Neural progenitor cell (in vitro differentiated cells): ENCODE measurements around the gene SCN2B. TPM values are rescaled to one million over a fixed set of nuclear protein-coding genes. Genes with fewer than 3 reads are reported as not detected.

Experiments used
- DNase-seq: peaks from one replicate; pipeline ENCODE4 v3.0.0-alpha.2; 2016; ENCODE audit warnings: low spot score
- H2AFZ ChIP-seq: fragments of 200-600 bp; sonication (generic); replicated peaks from 2 replicates; pipeline ENCODE4 v1.6.1; 2016; ENCODE audit warnings: antibody characterized with exemption
- H3F3A ChIP-seq: fragments of 200-600 bp; sonication (generic); 2 replicates; pipeline ENCODE4 v1.6.1; 2016; ENCODE audit warnings: antibody characterized with exemption, low read depth
- H3K27ac ChIP-seq: fragments of 200-600 bp; sonication (generic); 2 replicates; pipeline ENCODE4 v1.5.1; 2016; ENCODE audit warnings: mild to moderate bottlenecking
- H3K27me3 ChIP-seq: fragments of 200-600 bp; sonication (generic); 2 replicates; pipeline ENCODE4 v1.6.1; 2016; ENCODE audit warnings: mild to moderate bottlenecking, moderate library complexity
- H3K36me3 ChIP-seq: fragments of 200-600 bp; sonication (generic); 2 replicates; pipeline ENCODE4 v1.5.1; 2016
- H3K4me1 ChIP-seq: fragments of 200-600 bp; sonication (generic); 2 replicates; pipeline ENCODE4 v1.6.1; 2016; ENCODE audit warnings: mixed run types
- H3K4me2 ChIP-seq: fragments of 200-600 bp; sonication (generic); 2 replicates; pipeline ENCODE4 v1.6.1; 2016
- H3K4me3 ChIP-seq: fragments of 200-600 bp; sonication (generic); 2 replicates; pipeline ENCODE4 v1.5.1; 2016
- H3K79me2 ChIP-seq: fragments of 200-600 bp; sonication (generic); 2 replicates; pipeline ENCODE4 v1.6.1; 2016; ENCODE audit warnings: low read depth
- H3K9ac ChIP-seq: fragments of 200-600 bp; sonication (generic); 2 replicates; pipeline ENCODE4 v1.6.1; 2016
- H3K9me3 ChIP-seq: fragments of 200-600 bp; sonication (generic); 2 replicates; pipeline ENCODE4 v1.5.1; 2016; ENCODE audit warnings: low read depth
- H4K20me1 ChIP-seq: fragments of 200-600 bp; sonication (generic); 2 replicates; pipeline ENCODE4 v1.6.1; 2016; ENCODE audit warnings: low read depth
- H3K27ac Mint-ChIP-seq: 3 replicates; pipeline ENCODE4 v1.8.0; 2021; ENCODE audit warnings: mixed read lengths
- H3K27me3 Mint-ChIP-seq: 2 replicates; pipeline ENCODE4 v1.8.0; 2022; ENCODE audit warnings: low read depth, mild to moderate bottlenecking, inconsistent platforms, moderate library complexity, mixed read lengths; ENCODE audit not compliant: insufficient read depth
- H3K36me3 Mint-ChIP-seq: 3 replicates; pipeline ENCODE4 v1.8.0; 2021; ENCODE audit warnings: mixed read lengths
- H3K4me1 Mint-ChIP-seq: 3 replicates; pipeline ENCODE4 v1.8.0; 2021; ENCODE audit warnings: mixed read lengths
- H3K4me3 Mint-ChIP-seq: 3 replicates; pipeline ENCODE4 v1.8.0; 2021; ENCODE audit warnings: mild to moderate bottlenecking, moderate library complexity, mixed read lengths
- H3K9me3 Mint-ChIP-seq: 3 replicates; pipeline ENCODE4 v1.8.0; 2020; ENCODE audit warnings: mixed read lengths
- CTCF ChIP-seq: fragments of 200-600 bp; sonication (generic); IDR thresholded peaks from 2 replicates; pipeline ENCODE4 v1.5.1; 2017; ENCODE audit warnings: antibody characterized with exemption, mild to moderate bottlenecking
- EZH2 ChIP-seq: fragments of 200-600 bp; sonication (generic); IDR thresholded peaks from 2 replicates; pipeline ENCODE4 v1.6.1; 2017; ENCODE audit warnings: antibody characterized with exemption, mild to moderate bottlenecking, moderate library complexity
- EZH2phosphoT487 ChIP-seq: fragments of 200-600 bp; sonication (generic); IDR thresholded peaks from 2 replicates; pipeline ENCODE4 v1.6.1; 2017; ENCODE audit warnings: antibody characterized with exemption
- total RNA-seq: library from RNA; depleted of rRNA; stranded (reverse); fragments of >200 nt; gene quantifications from 2 replicates; pipeline ENCODE4 v1.2.3, GENCODE V29; 2015; ENCODE audit warnings: low replicate concordance

The SCN2B gene, protein sequence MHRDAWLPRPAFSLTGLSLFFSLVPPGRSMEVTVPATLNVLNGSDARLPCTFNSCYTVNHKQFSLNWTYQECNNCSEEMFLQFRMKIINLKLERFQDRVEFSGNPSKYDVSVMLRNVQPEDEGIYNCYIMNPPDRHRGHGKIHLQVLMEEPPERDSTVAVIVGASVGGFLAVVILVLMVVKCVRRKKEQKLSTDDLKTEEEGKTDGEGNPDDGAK
- 0.15 and 0.37 TPM in 2 replicates for total RNA-seq

GRCh38 chr11:118175993-118176777 lies at the start of gene SCN2B:
Gene SCN2B, minus strand, starts transcription at chr11:118176639. Its CDS starts 208 bp downstream, at chr11:118176431.
- Histone ChIP-seq H3F3A (peaks cover 20% of the 10 kb centered on the region), H3K4me2 (peak within 1 kb of the TSS; percentile 92), H3K9ac (no peak within 1 kb of the TSS), H2AFZ (peak within 1 kb of the TSS; percentile 100), H3K4me1 (peaks cover 30% of the 10 kb centered on the region), H4K20me1 (no peaks in the 10 kb centered on the region), H3K9me3 (no peaks in the 10 kb centered on the region), H3K27ac (no peak within 1 kb of the TSS), H3K79me2 (no peaks in the 10 kb centered on the region), H3K4me3 (peak within 1 kb of the TSS; percentile 81), H3K36me3 (no peaks in the 10 kb centered on the region), H3K27me3 (peaks cover 51% of the 10 kb centered on the region)
- peak within 1 kb of the TSS; percentile 61 for H3K27ac Mint-ChIP-seq
- TF ChIP-seq CTCF (peak; percentile 2), EZH2 (no peak)
- H3K9me3 Mint-ChIP-seq = no peaks in the 10 kb centered on the region
- peaks cover 25% of the 10 kb centered on the region for H3K27me3 Mint-ChIP-seq
- H3K4me1 Mint-ChIP-seq = peaks cover 42% of the 10 kb centered on the region
- DNase-seq = no peak
- no peaks in the 10 kb centered on the region for H3K36me3 Mint-ChIP-seq
- H3K4me3 Mint-ChIP-seq = peak within 1 kb of the TSS; percentile 83

DNA sequence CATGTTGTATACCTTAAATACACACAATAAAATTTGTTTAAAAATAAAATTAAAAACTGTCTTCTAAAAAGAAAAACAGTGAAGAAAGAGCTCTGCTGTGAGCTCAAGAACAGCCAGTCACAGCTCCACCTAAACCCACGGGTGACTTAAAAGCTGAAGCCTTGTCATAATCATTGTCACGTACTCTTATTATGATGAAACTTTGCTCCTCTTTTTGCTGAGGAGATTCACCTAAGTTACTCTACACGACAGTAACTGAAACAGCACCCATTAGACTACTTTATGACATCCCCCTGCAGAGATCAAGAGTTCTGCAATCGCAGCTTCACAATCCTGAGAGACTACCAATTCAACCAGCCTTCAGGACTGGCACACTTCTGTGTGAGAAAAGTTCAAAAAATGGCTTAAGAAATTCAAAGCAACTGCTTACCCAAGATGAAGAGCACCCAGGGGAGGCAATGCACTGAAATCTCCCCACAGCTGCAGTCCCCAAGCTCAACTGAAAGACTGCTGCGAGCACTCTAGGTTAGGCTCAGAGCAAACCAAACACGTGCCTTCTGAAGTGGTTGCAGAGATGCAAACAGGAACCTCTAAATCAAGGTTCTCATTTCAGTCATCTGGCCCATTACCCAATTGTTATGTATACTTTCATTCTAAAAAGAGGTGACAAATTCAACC lies 48.2 kb upstream of the SCN2B start, which contains the start of gene JAML:
Gene JAML (minus strand): TSS at position 501 of the 678 bp plus-strand sequence. CDS start 10,145 bp downstream, outside the sequence.
- no peaks in the 10 kb centered on the region for H3K9me3 ChIP-seq
- H3K79me2 ChIP-seq = no peaks in the 10 kb centered on the region
- no peaks in the 10 kb centered on the region for H3K4me1 ChIP-seq
- no peak within 1 kb of the TSS for H3K4me3 ChIP-seq
- no peaks in the 10 kb centered on the region for H3F3A ChIP-seq
- no peak within 1 kb of the TSS for H3K4me2 ChIP-seq
- TF ChIP-seq EZH2phosphoT487 (no peak), EZH2 (no peak), CTCF (no peak)
- H3K27ac ChIP-seq = no peak within 1 kb of the TSS
- H3K27me3 ChIP-seq = peaks cover 4% of the 10 kb centered on the region
- H2AFZ ChIP-seq = no peak within 1 kb of the TSS
- Mint-ChIP-seq H3K36me3 (no peaks in the 10 kb centered on the region), H3K4me1 (no peaks in the 10 kb centered on the region), H3K9me3 (no peaks in the 10 kb centered on the region), H3K27ac (no peak within 1 kb of the TSS), H3K4me3 (no peak within 1 kb of the TSS), H3K27me3 (peaks cover 2% of the 10 kb centered on the region)
- no peaks in the 10 kb centered on the region for H3K36me3 ChIP-seq
- no peak within 1 kb of the TSS for H3K9ac ChIP-seq
- H4K20me1 ChIP-seq = no peaks in the 10 kb centered on the region
- DNase-seq = no peak

- Mint-ChIP-seq H3K4me3 (no peak overlapping the region), H3K4me1 (no peaks in the 10 kb centered on the region)
- no peak for DNase-seq
Observed at GRCh38 chr11:118223992-118224391, 47.6 kb upstream of the SCN2B start.

More at GRCh38 chr11:118223992-118224391, 47.6 kb upstream of the SCN2B start:
- Histone ChIP-seq H3K9me3 (no peaks in the 10 kb centered on the region), H3K4me3 (no peak overlapping the region), H3K4me1 (no peaks in the 10 kb centered on the region), H3K79me2 (no peaks in the 10 kb centered on the region), H3K27ac (no peak overlapping the region), H3K4me2 (no peak overlapping the region), H4K20me1 (no peaks in the 10 kb centered on the region), H2AFZ (no peak overlapping the region), H3F3A (no peaks in the 10 kb centered on the region), H3K36me3 (no peaks in the 10 kb centered on the region), H3K27me3 (peaks cover 4% of the 10 kb centered on the region), H3K9ac (no peak overlapping the region)
- Mint-ChIP-seq H3K36me3 (no peaks in the 10 kb centered on the region), H3K9me3 (no peaks in the 10 kb centered on the region), H3K27ac (no peak overlapping the region), H3K27me3 (peaks cover 2% of the 10 kb centered on the region)
- no peak for TF ChIP-seq EZH2phosphoT487
- TF ChIP-seq EZH2 = no peak
- no peak for TF ChIP-seq CTCF
